ENCODE results near the gene HOXB6. TPM values are rescaled to one million over a fixed set of nuclear protein-coding genes. Genes with fewer than 3 reads are reported as not detected.

Gene HOXB6
- total RNA-seq, 1 donor from 2014 or later, result 0.20 TPM

DNA sequence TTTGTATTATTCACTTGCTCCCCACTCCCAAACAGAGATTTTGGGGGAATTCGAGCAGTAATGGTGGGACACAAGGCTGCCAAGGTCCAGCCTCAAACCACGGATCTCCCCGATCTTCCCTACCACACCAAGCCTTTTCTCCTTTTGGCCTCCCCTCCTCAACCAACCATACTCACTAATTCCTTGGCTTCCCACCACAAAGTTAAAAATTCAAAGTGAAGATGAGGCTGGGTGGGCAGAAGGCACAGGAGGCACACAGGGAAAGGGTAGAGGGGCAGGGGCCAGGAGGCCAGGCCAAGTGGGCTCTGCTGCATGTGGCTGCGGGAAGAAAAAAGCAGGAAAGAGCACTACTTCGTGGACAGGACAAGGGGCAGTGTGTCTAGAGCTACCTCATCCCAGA lies 41.9 kb downstream of the HOXB6 start:
- intact Hi-C loops (cut with micrococcal nuclease), result no loop called here
- DNase-seq (no peak), ATAC-seq (no peak)

DNA sequence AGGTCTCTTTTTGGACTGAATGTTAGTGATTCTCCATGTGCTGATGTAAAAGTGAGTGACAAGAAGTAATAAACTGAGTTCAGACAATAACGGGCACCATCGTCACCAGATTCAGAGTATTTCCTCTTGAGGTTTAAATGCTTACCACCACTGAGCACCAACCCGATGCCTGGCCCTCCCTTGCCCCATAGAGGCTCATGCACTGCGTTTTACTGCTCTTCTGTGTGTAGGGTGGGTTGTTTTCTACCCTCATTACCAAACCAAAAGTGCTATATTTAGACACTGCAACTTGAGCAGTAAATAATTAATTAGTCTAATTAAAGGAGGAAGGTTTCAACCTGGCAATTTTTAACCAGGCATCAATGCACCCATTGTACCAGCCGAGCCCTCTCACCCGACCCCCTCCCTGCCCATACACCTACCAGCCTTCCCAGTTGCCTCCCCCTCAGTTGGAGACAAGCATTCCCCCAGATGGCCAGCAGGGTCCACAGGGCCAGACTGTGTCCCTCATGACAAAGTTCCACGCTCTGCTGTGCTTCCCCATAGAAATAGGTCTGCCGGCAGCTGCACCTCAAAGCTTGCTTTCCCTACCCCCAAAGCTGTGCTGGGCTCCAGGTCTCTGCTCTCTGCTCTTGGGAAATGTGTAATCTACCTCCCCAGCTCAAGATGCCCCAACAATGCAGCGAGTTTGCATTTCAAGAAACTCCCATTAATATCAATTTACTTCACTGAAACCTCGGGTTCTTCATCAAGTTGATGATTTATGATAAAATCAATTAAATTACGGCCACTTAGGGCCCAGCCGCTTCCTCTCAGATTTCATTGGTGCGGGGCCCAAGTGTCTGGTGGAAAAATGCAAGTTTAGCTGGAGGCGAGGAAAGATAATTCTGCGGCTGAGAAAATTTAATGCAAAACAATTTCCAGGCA lies 42.6 kb downstream of the HOXB6 start:
- intact Hi-C loops (cut with micrococcal nuclease), result no loop called here
- no peak for ATAC-seq
- DNase-seq, result no peak

DNA sequence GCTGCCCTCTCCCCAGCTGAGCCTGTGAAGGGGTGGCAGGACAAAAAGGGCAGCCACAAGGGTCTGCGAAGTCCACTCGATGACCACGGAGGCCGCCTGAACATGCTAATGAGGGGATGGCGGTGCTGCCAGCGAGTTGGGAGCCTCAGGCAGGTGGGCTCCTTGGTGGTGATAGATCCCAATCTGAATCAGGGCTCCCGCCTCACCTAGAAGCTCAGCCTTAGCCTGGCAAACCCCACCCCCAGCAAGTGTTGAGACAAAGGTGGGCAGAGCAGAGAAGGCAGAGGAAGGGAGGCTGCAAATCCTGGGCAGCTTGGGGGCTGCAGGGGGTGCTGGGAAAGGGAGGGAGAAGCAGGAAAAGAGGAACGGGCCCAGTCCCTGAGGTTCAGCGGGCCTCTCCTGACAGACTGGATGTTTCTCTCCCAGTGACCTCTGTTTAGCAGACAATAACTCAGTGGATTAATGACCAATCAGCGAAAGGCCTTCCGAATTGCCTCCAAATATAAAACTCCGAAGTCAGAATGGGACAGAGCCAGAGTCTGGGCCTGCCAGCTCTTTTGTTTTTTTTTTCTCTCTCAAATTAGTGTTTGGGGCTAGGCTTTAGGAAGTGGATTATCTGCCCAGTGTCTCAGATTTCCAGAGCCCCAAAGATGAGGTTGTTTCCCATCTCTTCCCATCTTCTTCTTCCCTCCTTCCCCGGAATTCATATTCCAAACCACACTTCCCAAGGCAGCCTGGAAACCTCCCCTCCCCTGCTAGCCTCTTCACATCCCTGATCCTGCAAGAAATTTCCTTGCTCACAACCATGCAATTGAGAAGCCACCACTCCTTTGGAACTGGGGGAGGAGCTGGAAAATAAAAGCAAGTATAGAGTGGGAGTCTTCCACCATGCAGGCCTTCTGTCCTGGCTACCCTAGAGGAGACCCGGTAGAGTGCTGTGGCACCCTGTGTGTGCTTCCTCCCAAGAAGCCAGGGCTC lies 44.7 kb downstream of the HOXB6 start:
- DNase-seq, result no peak
- intact Hi-C loops (cut with micrococcal nuclease), result no loop called here

DNA sequence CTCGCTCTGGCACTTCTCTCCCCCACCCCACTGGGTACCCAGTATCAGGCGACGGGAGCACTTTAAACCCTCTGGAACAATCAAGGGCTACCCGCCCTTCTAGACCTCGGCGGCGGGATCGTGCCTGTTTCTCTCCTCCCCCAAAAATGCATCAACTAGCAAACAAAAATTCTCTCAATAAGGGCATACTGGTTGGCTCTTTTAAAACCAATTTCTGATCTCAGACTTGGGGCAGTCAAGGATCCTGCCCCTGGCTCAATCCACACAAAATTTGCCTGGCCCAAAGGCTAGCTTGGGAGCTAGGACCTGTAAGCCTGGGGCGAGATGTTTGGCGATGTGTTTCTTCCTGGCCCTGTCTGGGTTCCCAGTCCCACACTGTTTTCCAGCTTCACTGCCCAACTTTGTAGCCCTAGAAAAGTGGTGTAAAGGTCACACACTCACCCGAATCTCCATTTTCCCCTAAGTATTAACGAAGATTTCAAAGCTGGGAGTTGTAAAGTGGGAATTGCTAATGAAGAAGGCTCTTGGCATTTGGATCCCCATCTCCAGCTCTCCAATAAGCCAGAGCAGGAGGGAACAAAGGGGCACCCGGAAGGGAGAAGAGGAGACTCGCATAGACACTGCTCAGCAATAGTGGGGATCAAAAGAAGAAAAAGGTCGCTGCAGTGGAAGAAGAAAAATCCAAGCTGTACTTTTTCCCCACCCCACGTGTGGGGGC lies 45.5 kb downstream of the HOXB6 start:
- intact Hi-C loops (cut with micrococcal nuclease), result no loop called here
- ATAC-seq (no peak), DNase-seq (no peak)

More for the DNA sequence above, 44.7 kb downstream of the HOXB6 start:
- no peak for ATAC-seq

DNA sequence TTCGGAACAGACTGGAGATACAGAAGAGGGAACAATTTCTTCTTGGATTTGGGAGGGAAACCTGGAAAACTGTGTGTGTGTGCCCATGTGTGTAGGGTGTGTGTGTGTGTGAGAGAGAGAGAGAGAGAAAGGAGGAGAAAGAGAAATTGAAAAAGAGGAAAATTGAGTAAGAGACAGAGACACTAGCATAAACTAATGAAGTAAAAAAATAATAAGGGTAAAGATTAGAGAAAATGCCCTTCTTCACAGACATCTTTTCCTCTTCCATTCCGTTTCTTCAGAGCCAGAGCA lies 46.0 kb downstream of the HOXB6 start:
- ATAC-seq, result no peak
- intact Hi-C loops (cut with micrococcal nuclease), result no loop called here
- DNase-seq, result no peak

DNA sequence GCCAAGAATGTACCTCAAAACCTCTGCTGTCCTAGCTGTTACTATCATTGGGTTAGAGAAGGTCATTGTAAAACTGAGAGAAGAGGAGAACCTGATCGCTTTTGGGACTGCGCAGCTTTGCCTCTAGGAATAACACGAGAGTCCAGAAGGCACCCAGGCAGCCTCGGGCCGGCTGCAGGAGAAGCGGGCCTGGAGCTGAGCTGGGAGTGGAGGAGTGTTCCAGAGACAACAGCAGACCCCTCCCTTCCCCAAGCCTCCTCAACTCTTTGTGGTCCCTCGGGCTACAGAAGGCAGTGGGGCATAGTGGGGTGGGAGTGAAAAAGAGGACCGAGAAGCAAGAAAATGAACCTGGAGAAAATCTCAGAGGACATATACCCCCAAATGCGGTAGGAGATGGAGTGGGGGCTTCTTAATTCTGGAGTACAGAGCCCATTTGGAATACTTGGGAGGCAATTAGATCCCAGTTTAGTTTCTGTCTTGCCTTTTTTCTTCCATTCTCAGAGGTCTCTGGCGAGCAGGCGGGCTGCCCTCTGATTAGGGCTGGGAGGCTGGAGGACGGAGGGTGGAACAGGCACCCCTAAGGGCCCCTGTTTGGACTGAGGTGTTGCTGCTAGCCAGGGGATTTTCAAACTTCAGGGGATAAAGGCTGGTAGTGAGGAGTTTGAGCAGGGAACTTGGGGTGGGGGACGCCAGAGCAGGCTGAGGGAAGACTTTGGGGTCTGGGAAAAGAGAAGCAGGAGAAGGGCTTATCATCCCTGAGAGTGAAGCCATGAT lies 46.5 kb downstream of the HOXB6 start:
- ATAC-seq (no peak), DNase-seq (no peak)
- intact Hi-C loops (cut with micrococcal nuclease), result no loop called here

DNA sequence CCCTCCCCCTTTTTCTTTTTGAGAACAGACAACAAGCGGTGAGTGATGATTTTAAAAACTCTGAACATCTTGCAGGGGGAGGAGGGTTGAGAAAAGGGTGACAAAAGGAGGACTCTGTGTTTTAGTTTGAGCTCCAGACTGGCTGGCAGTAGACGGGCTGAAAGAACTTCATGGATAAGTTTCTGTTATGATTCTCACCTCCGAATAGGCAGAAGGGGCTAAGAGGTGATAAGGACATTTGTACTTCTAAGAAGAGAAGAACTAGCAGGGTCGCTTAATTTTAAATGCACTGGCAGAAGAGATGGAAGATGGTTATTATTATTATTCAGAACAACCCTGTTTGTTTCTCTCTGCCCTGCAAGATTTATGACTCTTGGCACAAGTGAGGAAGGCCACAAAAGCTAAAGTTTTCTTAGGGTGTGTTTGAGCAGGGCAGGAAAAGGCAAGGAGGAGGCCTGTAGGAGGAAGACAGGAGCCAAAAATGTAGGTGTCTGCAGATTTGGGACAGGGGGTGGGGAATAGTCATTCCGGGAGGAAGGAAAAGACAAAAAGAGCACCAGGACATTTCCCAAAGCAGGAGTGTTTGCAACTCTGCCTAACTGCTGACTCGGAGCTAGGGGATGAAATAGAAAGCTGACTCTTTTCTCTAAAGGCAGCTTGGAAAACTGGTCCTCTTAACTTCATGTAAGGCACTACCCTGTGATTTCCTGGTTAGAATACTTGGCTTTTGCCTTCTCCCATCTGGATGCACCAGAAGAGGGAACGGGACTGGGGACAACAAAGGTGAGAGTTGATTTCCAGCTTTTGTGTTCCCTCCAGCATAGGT lies 48.0 kb downstream of the HOXB6 start:
- ATAC-seq, result no peak
- intact Hi-C loops (cut with micrococcal nuclease), result no loop called here
- DNase-seq, result no peak

DNA sequence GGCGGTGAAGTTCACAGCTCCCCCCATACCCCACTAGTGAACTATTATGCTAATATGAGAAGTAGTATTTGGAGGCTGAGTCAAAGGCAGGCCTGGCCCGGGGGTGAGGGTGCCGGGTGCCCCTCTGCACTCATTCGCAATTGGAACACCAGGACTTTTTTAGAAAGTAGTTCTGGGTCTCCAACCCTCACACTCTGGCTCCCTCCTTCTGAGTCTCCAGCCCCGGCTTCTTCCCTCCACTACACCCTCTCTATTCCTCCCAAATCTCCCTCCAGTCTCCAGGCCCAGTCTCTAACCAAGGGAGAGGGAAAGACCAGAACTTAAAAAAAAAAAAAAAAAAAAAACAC lies 48.6 kb downstream of the HOXB6 start:
- DNase-seq (no peak), ATAC-seq (no peak)
- intact Hi-C loops (cut with micrococcal nuclease), result no loop called here

DNA sequence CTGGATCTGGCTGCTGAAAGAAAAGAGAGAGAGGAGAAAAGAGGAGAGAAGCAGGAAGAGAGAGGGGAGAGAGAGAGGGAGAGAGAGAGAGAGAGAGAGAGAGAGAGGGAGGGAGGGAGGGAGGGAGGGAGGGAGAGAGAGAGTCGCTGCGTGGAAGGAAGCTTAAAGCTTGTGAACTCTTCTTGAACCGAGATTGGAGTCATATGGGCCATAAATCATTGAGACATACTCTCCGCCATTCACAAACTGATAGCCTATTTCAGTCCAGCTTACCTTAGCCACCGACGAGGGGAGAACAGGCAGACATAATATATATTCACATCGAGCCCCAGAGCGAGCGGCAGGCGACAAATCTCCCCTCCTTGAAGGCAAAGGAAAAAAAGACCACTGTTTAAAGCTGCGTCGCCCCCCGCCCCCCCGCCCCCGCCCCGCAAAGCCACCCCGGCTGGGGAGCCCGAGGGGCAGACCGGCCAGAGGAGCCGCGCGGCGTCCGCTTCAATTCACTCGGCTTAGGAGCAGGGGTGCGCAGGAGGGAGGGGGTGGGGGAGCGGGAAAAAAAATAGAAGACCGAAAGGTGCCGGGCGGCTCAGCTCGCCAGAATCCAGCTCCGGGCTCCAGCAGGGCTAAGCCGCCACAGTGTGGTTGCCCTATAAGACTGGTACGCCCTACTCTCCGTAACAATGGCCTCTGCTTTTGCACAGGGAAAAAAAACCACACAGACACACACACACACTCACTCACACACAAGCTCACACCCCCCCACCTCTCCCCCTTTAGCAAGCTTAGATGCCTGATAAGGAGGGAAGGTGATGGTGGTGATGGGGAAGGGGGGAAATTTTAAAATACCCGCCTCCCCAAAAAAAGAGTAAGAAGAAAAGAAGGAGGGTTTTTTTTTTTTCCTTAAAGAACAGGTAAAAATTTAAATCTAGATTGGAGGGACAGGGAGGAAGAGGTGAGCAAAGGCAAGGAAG lies 49.2 kb downstream of the HOXB6 start:
- intact Hi-C loops (cut with micrococcal nuclease), result no loop called here
- DNase-seq (no peak), ATAC-seq (peak; percentile 50)

DNA sequence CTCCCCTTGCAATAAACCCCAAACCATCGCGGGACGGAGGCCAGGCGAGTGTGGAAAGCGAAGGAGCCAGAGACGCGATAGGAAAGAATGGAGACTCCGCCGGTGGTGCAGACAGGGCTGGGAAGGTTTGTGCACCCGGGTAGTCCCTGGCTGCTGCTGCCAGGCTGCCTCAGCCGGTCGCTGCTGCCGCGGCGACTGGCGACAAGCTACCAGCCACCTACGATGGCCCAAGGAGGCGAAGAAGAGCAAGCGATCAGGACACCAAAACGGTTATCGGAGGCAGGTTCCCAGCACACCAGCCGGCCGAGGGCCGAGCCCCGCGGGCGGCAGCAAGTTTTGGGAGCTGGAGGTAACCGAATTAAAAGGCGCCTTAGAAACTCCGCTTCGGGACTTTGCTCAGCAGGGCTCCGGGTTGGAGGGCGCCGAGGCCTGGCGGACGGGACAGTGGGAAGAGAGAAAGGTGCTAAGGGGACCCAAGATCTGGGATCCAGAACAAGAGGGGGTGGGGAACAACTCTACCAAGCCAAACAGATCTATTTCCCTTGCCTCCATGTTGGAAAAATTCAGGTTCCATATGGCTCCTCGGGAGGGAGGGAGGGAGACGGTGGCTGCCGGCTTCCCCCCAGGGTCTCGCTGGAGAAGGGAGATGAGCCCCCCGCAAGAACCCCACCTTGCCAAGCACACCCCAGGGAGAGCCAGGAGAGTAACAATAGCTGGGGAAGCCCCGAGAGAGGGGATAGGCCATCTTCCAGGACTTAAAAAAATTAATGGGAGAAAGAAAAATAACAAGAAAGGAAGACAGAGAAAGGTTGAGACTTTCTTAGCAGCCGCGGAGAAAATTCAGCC lies 50.2 kb downstream of the HOXB6 start:
- intact Hi-C loops (cut with micrococcal nuclease), result no loop called here
- peak; percentile 13 for ATAC-seq
- no peak for DNase-seq

DNA sequence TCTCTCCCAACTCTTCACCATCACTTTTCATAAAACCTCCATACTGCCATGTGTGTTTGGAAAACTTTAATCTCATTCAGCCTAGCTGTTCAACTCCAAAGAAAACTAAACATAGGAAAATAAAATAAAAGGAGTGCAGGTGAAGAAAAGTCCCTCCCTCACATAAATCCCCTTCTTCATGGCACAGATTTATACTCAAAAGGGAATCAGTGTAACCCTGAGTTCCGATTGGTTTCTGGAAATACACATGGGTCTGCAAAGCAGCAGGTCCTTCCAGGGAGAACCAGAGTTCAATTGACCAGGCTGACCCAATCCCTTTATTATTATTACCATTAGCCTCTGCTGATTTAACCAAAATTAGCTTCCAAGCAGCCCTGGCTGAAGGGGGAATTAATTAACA lies 51.0 kb downstream of the HOXB6 start:
- intact Hi-C loops (cut with micrococcal nuclease), result no loop called here
- DNase-seq, result no peak
- no peak for ATAC-seq

DNA sequence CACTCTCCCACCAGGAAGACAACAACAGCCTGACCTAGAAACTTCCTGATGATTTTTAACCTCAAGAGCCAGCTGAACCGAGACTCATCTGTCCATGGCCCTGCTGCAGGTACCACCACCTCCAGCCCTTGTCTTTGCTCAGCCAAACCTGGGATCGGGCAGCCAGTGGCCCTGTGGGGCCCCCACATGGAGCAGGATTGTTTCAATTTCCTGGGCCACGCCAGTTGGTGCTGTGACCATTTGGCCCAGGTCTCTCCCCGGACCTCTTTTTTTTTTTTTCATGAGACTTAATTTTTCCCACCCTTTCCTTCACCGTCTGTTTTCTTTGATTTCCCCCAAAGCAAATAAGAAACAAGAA lies 51.6 kb downstream of the HOXB6 start:
- intact Hi-C loops (cut with micrococcal nuclease), result no loop called here
- ATAC-seq (no peak), DNase-seq (no peak)

DNA sequence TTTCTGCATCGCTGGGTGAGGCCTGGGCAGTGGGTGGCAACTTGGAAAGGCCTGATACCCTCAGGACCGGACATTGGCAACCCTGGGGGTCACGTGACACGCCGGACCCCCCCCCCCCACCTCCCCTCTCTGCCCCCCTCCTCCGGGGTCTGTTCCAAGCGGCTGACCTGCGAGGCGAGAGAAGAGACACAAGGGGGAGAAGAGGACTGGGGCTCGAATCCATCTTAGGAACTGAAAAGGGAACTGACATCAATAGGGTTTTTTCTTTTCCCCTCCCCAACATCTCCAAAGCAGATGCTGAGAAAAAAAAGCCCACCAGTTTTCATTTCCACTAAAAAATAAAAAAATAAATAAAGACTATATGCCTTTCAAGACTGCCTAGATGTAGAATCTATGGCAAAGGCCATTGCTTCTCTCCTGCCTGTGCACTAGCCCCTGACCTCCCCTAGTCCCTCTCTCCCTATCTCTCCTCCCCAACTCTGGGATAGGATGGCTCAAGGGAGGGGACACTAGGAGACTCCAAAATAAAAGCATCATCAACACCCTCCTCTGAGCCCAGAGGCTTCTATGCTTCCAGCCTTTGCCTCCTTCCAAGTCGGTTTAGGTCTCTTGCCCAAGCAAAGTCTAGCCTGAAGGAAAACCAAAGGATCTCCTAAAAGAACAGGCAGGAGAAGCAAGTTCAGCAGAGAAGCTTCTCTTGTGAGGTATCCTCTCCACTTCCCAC lies 52.2 kb downstream of the HOXB6 start:
- DNase-seq (no peak), ATAC-seq (no peak)
- intact Hi-C loops (cut with micrococcal nuclease), result no loop called here

DNA sequence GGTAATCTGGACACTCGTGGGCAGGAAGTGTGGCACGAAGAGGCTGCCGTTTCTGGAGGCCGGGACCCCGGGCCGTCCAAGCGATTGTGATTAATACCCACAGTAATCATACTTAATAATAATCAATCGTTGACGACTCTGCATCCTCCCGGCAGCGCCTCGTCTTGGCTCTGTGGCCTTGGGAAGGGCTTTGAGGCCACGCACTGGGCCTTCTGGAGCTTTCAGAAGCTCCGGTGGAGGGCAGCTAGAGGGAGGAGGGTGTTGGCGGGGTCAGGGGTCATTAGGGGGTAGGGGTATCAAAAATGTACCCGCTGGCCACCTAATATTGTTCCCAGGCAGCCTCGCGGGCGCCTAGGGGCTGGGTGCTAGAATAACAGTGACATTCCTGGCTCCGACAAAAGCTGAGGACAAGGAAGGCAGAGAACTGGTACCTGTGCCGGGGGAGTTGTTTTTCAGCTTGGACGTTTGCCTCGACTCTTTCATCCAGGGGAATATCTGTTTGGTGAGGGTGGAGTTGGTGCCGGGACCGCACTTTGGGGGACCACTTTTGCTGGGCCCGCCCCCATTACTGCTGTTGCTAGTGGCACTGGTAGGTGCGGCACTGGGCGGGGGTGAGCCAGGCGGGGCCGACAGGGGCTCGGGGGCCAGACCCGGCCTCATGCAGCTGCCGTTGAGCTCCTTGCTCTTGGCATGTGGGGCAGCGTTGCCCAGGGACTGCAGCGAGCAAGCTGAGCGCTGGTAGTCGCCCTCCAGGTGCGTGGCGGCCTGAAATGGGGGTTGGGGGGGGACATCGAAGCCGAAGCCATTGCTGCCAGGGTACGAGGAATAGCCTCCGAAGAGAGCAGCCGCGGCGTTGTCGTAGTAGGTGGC lies 53.0 kb downstream of the HOXB6 start:
- ATAC-seq, result no peak

DNA sequence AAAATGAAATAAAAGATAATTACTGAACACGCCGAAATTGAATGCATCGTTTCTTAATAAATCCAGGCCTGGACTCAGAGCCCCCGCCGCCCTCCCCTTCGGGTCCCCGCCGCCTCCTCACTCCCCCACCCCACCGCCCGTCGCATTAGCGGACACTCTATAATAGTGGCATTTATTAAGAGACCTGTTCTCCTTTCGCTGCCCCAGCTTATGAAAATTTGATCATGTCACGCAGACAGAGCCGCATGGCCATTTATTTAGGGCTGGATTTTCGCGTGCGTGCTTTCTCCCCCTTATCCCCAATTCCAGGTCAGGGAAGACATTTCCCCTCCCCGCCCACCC lies 53.6 kb downstream of the HOXB6 start:
- ATAC-seq (no peak), DNase-seq (no peak)
- intact Hi-C loops (cut with micrococcal nuclease), result no loop called here

More for the DNA sequence above, 53.0 kb downstream of the HOXB6 start:
- intact Hi-C loops (cut with micrococcal nuclease), result no loop called here
- DNase-seq, result no peak
